ENCODE measurements around the gene CLMP. TPM values are rescaled to one million over a fixed set of nuclear protein-coding genes. Genes with fewer than 3 reads are reported as not detected.

CLMP gene
- total and polyA plus RNA-seq, 4 donors = 0.12 to 1.3 (median 0.35) TPM

DNA sequence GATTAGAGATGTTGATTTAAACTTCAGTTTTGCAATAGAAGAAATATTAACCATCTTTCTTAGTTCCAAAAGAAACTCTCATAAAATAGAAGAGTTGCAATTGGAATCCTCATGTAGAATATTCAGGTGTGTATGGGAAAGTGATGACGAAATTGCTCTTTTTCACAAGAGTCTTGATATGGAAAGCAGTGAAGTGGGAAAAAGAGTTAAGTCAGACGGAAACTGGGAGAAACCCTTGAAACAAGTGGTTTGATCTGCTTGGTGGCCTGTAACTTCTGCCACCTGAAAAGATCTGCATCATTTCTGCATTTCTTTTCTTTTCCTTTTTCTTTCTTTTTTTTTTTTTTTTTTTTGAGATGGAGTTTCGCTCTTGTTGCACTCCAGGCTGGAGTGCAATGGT, 41.8 kb upstream of the CLMP start:
- H3K4me1 ChIP-seq (ENCODE audit: control insufficient read depth in 4 of 4, insufficient read depth in 4 of 4, low read length in 3 of 4) = no peaks in the 10 kb centered on the region
- H3K9ac ChIP-seq (ENCODE audit: low read depth in 1 of 2, low read length in 2 of 2) = no peak overlapping the region
- H3K36me3 ChIP-seq (ENCODE audit: control insufficient read depth in 4 of 4, insufficient read depth in 3 of 4, low read depth in 1 of 4, low read length in 3 of 4) = no peaks in the 10 kb centered on the region
- no peaks in the 10 kb centered on the region for H3K9me3 ChIP-seq (ENCODE audit: control insufficient read depth in 4 of 4, low read length in 3 of 4)
- WGBS = 94% methylated on average over 3 of the region's 3 CpGs
- no peak overlapping the region for H3K27ac ChIP-seq (ENCODE audit: low read depth in 1 of 2, low read length in 2 of 2)
- no peak for DNase-seq (ENCODE audit: low spot score)
- H3K27me3 ChIP-seq (ENCODE audit: control insufficient read depth in 4 of 4, insufficient read depth in 4 of 4, low read length in 3 of 4) = no peaks in the 10 kb centered on the region
- no peak for TF ChIP-seq TAF1 (conservative IDR thresholded peaks at IDR 0.05)
- TF ChIP-seq, protein P1, sequence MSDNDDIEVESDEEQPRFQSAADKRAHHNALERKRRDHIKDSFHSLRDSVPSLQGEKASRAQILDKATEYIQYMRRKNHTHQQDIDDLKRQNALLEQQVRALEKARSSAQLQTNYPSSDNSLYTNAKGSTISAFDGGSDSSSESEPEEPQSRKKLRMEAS (IDR thresholded peaks at IDR 0.05) = no peak
- no peak for TF ChIP-seq RAD21 (IDR thresholded peaks at IDR 0.05)
- H3K4me3 ChIP-seq (ENCODE audit: low read depth in 1 of 3, low read length in 3 of 3) = no peak overlapping the region

DNA sequence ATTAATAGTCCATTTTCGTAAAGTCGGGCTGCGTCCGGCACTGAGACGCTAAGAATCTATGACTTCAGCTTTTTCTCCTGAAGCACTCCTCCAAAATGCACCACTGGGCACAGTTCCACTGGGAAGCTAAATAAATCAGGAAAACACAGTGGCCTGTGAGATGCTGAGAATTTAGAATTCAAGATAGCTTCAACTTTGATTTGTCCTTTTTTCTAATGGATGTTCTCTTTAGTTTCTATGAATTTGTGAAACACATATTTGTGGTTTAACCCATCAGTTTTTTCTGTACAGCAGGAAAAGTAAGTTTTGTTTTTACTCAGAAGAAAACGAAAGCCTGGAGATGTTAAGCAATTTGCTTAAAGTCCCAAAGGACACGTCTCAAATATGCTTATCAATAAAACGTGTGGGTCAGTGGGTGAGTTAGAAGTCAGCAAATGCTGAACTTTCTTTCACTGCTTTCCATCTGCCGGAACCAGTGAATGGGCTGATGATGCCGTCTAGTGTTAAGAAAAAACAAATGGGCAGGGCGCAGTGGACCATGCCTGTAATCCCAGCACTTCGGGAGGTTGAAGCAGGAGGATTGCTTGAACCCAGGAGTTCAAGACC, 40.7 kb upstream of the CLMP start:
- no peak overlapping the region for H3K27ac ChIP-seq (ENCODE audit: low read depth in 1 of 2, low read length in 2 of 2)
- no peaks in the 10 kb centered on the region for H3K36me3 ChIP-seq (ENCODE audit: control insufficient read depth in 4 of 4, insufficient read depth in 3 of 4, low read depth in 1 of 4, low read length in 3 of 4)
- H3K4me1 ChIP-seq (ENCODE audit: control insufficient read depth in 4 of 4, insufficient read depth in 4 of 4, low read length in 3 of 4) = no peaks in the 10 kb centered on the region
- no peak overlapping the region for H3K4me3 ChIP-seq (ENCODE audit: low read depth in 1 of 3, low read length in 3 of 3)
- no peak overlapping the region for H3K9ac ChIP-seq (ENCODE audit: low read depth in 1 of 2, low read length in 2 of 2)
- H3K27me3 ChIP-seq (ENCODE audit: control insufficient read depth in 4 of 4, insufficient read depth in 4 of 4, low read length in 3 of 4) = no peaks in the 10 kb centered on the region
- peak; percentile 75 for TF ChIP-seq NR2F2 (IDR thresholded peaks at IDR 0.05)
- TF ChIP-seq RAD21 (IDR thresholded peaks at IDR 0.05) = peak in 1 of 2 donors; percentile 4
- TF ChIP-seq, protein P2, sequence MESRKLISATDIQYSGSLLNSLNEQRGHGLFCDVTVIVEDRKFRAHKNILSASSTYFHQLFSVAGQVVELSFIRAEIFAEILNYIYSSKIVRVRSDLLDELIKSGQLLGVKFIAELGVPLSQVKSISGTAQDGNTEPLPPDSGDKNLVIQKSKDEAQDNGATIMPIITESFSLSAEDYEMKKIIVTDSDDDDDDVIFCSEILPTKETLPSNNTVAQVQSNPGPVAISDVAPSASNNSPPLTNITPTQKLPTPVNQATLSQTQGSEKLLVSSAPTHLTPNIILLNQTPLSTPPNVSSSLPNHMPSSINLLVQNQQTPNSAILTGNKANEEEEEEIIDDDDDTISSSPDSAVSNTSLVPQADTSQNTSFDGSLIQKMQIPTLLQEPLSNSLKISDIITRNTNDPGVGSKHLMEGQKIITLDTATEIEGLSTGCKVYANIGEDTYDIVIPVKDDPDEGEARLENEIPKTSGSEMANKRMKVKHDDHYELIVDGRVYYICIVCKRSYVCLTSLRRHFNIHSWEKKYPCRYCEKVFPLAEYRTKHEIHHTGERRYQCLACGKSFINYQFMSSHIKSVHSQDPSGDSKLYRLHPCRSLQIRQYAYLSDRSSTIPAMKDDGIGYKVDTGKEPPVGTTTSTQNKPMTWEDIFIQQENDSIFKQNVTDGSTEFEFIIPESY (IDR thresholded peaks at IDR 0.05) = no peak
- WGBS = 78% methylated on average over 12 of the region's 12 CpGs
- H3K9me3 ChIP-seq (ENCODE audit: control insufficient read depth in 4 of 4, low read length in 3 of 4) = no peaks in the 10 kb centered on the region
- DNase-seq (ENCODE audit: low spot score) = no peak

DNA sequence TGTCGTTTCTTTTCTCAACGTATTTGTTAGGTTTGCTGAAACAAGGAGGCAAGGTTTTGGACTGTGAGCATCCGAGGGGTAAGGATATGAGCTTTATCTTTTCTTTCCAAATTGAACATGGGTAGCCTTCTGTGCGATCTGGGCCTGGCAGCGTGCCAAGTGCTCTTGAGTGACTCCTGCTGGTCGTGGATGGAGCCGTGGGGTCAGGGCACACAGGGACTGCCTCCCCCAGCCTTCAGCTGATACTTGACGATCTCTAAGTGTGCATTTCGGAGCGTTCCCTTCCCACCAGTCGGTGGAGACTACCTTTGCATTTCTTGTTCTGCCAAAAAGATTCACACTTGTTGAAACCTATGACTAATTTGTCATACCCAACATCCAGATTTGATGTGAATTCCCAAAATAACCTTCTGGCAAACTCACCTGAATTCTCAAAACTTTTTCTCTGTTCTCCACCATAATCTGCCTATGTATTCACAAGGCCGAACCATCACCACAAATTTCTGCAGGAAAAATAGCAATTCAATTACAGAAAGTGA, 40.1 kb upstream of the CLMP start:
- Histone ChIP-seq H3K4me3 (ENCODE audit: low read depth in 1 of 3, low read length in 3 of 3) (no peak overlapping the region), H3K4me1 (ENCODE audit: control insufficient read depth in 4 of 4, insufficient read depth in 4 of 4, low read length in 3 of 4) (no peaks in the 10 kb centered on the region), H3K27me3 (ENCODE audit: control insufficient read depth in 4 of 4, insufficient read depth in 4 of 4, low read length in 3 of 4) (no peaks in the 10 kb centered on the region), H3K36me3 (ENCODE audit: control insufficient read depth in 4 of 4, insufficient read depth in 3 of 4, low read depth in 1 of 4, low read length in 3 of 4) (no peaks in the 10 kb centered on the region), H3K9me3 (ENCODE audit: control insufficient read depth in 4 of 4, low read length in 3 of 4) (no peaks in the 10 kb centered on the region), H3K9ac (ENCODE audit: low read depth in 1 of 2, low read length in 2 of 2) (no peak overlapping the region), H3K27ac (ENCODE audit: low read depth in 1 of 2, low read length in 2 of 2) (no peak overlapping the region)
- WGBS = 67% methylated on average over 12 of the region's 12 CpGs
- DNase-seq (ENCODE audit: low spot score) = peak; percentile 66
- TF ChIP-seq, protein P3, sequence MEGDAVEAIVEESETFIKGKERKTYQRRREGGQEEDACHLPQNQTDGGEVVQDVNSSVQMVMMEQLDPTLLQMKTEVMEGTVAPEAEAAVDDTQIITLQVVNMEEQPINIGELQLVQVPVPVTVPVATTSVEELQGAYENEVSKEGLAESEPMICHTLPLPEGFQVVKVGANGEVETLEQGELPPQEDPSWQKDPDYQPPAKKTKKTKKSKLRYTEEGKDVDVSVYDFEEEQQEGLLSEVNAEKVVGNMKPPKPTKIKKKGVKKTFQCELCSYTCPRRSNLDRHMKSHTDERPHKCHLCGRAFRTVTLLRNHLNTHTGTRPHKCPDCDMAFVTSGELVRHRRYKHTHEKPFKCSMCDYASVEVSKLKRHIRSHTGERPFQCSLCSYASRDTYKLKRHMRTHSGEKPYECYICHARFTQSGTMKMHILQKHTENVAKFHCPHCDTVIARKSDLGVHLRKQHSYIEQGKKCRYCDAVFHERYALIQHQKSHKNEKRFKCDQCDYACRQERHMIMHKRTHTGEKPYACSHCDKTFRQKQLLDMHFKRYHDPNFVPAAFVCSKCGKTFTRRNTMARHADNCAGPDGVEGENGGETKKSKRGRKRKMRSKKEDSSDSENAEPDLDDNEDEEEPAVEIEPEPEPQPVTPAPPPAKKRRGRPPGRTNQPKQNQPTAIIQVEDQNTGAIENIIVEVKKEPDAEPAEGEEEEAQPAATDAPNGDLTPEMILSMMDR (IDR thresholded peaks at IDR 0.05; ENCODE audit: low read depth, low read length, missing input control) = peak; percentile 12
- no peak for TF ChIP-seq RXRA (IDR thresholded peaks at IDR 0.05)

DNA sequence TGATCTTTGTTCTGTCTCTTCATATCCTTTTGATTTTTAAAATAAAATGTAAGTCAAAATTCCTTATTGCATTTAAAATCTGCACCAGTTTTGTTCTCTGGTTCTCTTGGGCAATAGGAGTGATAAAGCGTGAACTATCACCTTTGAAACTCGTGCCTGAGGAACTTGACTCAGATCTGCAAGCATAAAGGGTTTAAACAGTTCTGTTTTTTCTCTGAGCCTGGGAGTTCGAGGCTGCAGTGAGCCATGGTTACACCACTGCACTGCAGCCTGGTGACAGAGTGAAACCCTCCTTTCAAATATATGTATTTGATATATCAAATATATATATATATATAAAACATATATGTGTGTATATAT, 38.9 kb upstream of the CLMP start:
- TF ChIP-seq FOXA1 (IDR thresholded peaks at IDR 0.05) (no peak), HNF4G (IDR thresholded peaks at IDR 0.05) (no peak)
- TF ChIP-seq, protein P2 (IDR thresholded peaks at IDR 0.05) = no peak
- TF ChIP-seq, protein P3 (IDR thresholded peaks at IDR 0.05; ENCODE audit: low read depth, low read length, missing input control) = no peak
- Histone ChIP-seq H3K27me3 (ENCODE audit: control insufficient read depth in 4 of 4, insufficient read depth in 4 of 4, low read length in 3 of 4) (no peaks in the 10 kb centered on the region), H3K27ac (ENCODE audit: low read depth in 1 of 2, low read length in 2 of 2) (no peak overlapping the region), H3K4me1 (ENCODE audit: control insufficient read depth in 4 of 4, insufficient read depth in 4 of 4, low read length in 3 of 4) (no peaks in the 10 kb centered on the region), H3K9me3 (ENCODE audit: control insufficient read depth in 4 of 4, low read length in 3 of 4) (no peaks in the 10 kb centered on the region), H3K36me3 (ENCODE audit: control insufficient read depth in 4 of 4, insufficient read depth in 3 of 4, low read depth in 1 of 4, low read length in 3 of 4) (no peaks in the 10 kb centered on the region), H3K9ac (ENCODE audit: low read depth in 1 of 2, low read length in 2 of 2) (no peak overlapping the region), H3K4me3 (ENCODE audit: low read depth in 1 of 3, low read length in 3 of 3) (no peak overlapping the region)
- DNase-seq (ENCODE audit: low spot score) = no peak
- 53% methylated on average over 3 of the region's 3 CpGs for WGBS
